Cardiac muscle cell (in vitro differentiated cells and primary cell): ENCODE measurements around the gene THEMIS. TPM values are rescaled to one million over a fixed set of nuclear protein-coding genes. Genes with fewer than 3 reads are reported as not detected.

Source experiments
- DNase-seq, 2 donors: peaks; one replicate each; pipeline versions ENCODE4 v3.0.0 to v3.0.0-alpha.2; 2010 to 2017; ENCODE audit warnings: low read depth in 1 of 2, low spot score in 1 of 2
- H3K27ac ChIP-seq: fragments of 200-600 bp; sonication (generic); 2 replicates; pipeline ENCODE4 v1.5.1; 2016
- H3K27me3 ChIP-seq: fragments of 200-600 bp; sonication (generic); 2 replicates; pipeline ENCODE4 v1.6.0; 2016; ENCODE audit warnings: control low read depth
- H3K36me3 ChIP-seq: fragments of 200-600 bp; sonication (generic); 2 replicates; pipeline ENCODE4 v1.5.1; 2016; ENCODE audit warnings: control low read depth
- H3K4me1 ChIP-seq: fragments of 200-600 bp; sonication (generic); 2 replicates; pipeline ENCODE4 v1.8.1; 2017; ENCODE audit warnings: low read depth, mild to moderate bottlenecking, mixed run types
- H3K4me3 ChIP-seq: fragments of 200-600 bp; sonication (generic); 2 replicates; pipeline ENCODE4 v1.5.1; 2016; ENCODE audit warnings: mild to moderate bottlenecking
- H3K9me3 ChIP-seq: fragments of 200-600 bp; sonication (generic); 2 replicates; pipeline ENCODE4 v1.5.1; 2017; ENCODE audit warnings: low read depth, mild to moderate bottlenecking, control low read depth
- polyA plus RNA-seq: library from polyadenylated mRNA; unstranded; fragments of >200 nt; fragmentation: Nextera tagmentation; extraction: Ambion mirVana; gene quantifications from 2 replicates; pipeline ENCODE4 v1.2.1, GENCODE V29; 2016
- total RNA-seq: library from RNA; depleted of rRNA; stranded (reverse); fragments of >200 nt; gene quantifications from 2 replicates; pipeline ENCODE4 v1.2.3, GENCODE V29; 2016
- TF ChIP-seq, protein P1 (sequence below): IDR thresholded peaks from 2 replicates; pipeline ENCODE4 v1.5.1; 2012; ENCODE audit warnings: low read depth, mild to moderate bottlenecking, low read length

Gene THEMIS
- total and polyA plus RNA-seq, 2 experiments from 2014 or later = 0.06 TPM; not detected in 1

DNA sequence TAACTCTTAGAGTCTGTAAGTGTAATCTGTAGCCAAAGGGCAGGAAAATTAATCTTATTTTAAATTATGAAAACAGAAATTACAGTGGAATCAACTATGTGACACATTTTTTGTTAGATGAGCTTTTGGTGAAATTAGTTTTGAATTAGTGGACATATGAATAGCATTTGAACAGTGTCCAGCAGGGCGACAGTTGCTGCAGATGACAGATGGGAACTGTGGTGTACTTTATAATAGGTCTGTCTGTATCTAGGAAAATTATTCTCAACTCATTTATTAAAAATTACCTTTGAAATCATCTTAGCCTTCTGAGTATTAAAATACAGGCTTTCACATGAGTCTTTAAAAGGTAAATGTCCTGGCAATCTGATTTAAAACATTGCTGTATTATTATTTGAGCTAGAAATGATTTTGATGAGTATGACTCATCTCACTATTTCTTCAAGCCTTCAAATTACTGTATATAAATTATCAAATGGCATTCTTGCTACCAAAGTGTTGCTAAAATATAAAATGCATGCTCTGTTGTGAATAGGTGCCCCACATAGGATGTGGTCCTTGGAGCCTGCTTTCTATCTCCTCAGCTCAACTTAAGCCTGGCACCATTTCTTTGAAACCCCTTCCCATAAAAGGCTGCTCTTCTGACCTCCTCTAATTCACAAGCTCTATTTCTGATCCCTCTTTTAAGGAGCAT is 173.5 kb downstream of the THEMIS start:
- DNase-seq = no peak
- H3K4me3 ChIP-seq = no peak overlapping the region
- no peaks in the 10 kb centered on the region for H3K9me3 ChIP-seq
- H3K4me1 ChIP-seq = peaks cover 4% of the 10 kb centered on the region
- no peak overlapping the region for H3K27ac ChIP-seq
- no peaks in the 10 kb centered on the region for H3K36me3 ChIP-seq
- TF ChIP-seq, protein P1, sequence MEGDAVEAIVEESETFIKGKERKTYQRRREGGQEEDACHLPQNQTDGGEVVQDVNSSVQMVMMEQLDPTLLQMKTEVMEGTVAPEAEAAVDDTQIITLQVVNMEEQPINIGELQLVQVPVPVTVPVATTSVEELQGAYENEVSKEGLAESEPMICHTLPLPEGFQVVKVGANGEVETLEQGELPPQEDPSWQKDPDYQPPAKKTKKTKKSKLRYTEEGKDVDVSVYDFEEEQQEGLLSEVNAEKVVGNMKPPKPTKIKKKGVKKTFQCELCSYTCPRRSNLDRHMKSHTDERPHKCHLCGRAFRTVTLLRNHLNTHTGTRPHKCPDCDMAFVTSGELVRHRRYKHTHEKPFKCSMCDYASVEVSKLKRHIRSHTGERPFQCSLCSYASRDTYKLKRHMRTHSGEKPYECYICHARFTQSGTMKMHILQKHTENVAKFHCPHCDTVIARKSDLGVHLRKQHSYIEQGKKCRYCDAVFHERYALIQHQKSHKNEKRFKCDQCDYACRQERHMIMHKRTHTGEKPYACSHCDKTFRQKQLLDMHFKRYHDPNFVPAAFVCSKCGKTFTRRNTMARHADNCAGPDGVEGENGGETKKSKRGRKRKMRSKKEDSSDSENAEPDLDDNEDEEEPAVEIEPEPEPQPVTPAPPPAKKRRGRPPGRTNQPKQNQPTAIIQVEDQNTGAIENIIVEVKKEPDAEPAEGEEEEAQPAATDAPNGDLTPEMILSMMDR = no peak
- H3K27me3 ChIP-seq = peaks cover 28% of the 10 kb centered on the region

DNA sequence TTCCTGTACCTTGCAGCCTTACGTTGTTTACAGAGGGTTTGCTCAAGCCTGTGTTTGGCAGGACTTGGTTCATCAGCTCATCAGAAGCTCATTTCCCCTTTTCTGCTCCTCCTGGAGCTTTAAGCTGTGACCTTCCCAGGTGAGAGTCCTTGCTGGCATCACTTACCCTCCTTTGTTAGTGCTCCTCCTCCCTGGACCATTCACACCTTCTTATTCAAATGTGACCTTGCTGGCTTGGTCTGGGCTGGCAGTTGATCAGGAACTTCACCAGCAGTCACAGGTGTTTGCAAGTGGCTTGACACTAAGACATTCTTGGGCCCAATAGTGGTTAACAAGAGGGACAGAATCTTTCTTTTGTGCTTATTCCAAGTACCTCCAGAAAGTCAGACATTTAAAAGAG is 175.0 kb downstream of the THEMIS start:
- no peak for DNase-seq
- Histone ChIP-seq H3K36me3 (no peaks in the 10 kb centered on the region), H3K9me3 (no peaks in the 10 kb centered on the region), H3K4me3 (no peak overlapping the region), H3K27ac (no peak overlapping the region), H3K27me3 (peaks cover 33% of the 10 kb centered on the region), H3K4me1 (peaks cover 4% of the 10 kb centered on the region)
- TF ChIP-seq, protein P1 = no peak

DNA sequence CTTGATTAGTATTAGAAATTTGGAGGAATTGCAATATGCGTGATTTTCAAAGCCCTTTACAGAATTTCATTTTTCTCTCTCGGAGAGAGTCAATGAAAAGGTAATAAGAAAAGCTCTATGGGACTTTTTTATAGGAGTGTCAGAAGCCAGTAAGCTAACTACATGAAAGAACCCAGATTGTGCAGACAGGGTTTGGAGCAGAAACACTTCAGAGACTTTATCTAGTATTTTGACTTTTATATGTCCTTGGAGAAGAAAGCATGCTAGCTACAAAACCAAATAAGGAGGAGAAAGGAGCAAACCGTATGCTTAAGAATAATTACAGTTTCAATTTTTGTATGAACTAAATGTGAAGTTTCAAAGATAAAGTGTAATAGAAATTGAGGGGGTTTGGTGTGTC is 182.2 kb downstream of the THEMIS start:
- Histone ChIP-seq H3K9me3 (no peaks in the 10 kb centered on the region), H3K4me3 (no peak overlapping the region), H3K27me3 (peaks cover 17% of the 10 kb centered on the region), H3K36me3 (no peaks in the 10 kb centered on the region), H3K4me1 (peaks cover 18% of the 10 kb centered on the region), H3K27ac (no peak overlapping the region)
- DNase-seq = peak in 1 of 2 donors; percentile 41
- TF ChIP-seq, protein P1 = no peak

DNA sequence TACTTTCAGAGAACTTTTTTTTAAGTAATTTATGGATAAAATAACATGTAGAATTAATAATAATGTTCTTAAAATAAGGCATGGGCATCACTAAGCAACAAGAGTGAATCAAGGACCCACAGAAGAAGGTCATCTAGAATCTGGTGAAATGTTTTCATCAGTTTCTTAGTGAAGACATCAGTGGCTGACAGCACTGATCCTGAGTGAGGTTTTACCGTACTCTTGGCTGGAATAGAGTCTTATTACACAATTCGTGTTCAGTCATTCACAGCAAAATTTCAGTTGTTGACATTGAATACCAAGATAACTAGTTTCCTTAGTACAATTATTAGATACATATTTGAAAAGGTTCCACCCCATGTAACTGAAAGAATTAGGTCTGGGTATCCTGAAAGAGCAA is 183.5 kb downstream of the THEMIS start:
- H3K27me3 ChIP-seq = peaks cover 5% of the 10 kb centered on the region
- TF ChIP-seq, protein P1 = no peak
- no peaks in the 10 kb centered on the region for H3K9me3 ChIP-seq
- H3K36me3 ChIP-seq = no peaks in the 10 kb centered on the region
- no peak overlapping the region for H3K4me3 ChIP-seq
- no peak overlapping the region for H3K27ac ChIP-seq
- H3K4me1 ChIP-seq = peaks cover 18% of the 10 kb centered on the region
- peak in 1 of 2 donors; percentile 21 for DNase-seq

DNA sequence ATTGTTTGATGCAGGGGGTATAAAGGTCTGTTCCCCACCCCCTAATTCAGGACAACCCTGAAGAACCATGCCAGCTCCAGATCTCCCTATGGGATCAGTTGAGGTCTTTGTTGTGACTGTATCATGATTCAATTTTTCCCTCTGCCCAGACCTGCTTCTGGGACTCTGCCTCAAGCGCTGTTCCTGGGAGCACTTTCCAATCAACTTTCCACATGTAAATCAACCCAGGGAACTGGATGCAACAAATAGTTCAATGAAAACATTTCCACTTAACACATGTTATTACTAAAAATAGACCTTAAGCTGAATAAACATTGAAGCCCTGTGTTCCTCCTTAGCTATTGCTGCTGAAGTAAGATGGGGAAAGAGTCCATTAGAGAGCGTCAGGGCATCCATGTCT is 184.4 kb downstream of the THEMIS start:
- Histone ChIP-seq H3K36me3 (no peaks in the 10 kb centered on the region), H3K9me3 (no peaks in the 10 kb centered on the region), H3K4me3 (no peak overlapping the region), H3K4me1 (peaks cover 18% of the 10 kb centered on the region), H3K27me3 (no peaks in the 10 kb centered on the region), H3K27ac (no peak overlapping the region)
- no peak for DNase-seq
- TF ChIP-seq, protein P1 = no peak
